ENCODE data around the gene TDP1.
"Not testable (repeated sequence)": the region's sequence is repeated elsewhere in the genome, so short reads cannot be mapped to it uniquely, and the experiment has no call there.

- TF ChIP-seq FOS (IDR thresholded peaks at IDR 0.05; ENCODE audit: low read depth, low read length); CTCF (conservative IDR thresholded peaks at IDR 0.05; ENCODE audit: low read depth, low read length); RCOR1 (IDR thresholded peaks at IDR 0.05; ENCODE audit: insufficient replicate concordance, low read length); CHD1 (IDR thresholded peaks at IDR 0.05; ENCODE audit: low read depth, low read length); USF2 (IDR thresholded peaks at IDR 0.05; ENCODE audit: low read depth, low read length); POLR2A (IDR thresholded peaks at IDR 0.05; ENCODE audit: low read depth, low read length); MAZ (IDR thresholded peaks at IDR 0.05; ENCODE audit: borderline replicate concordance, low read depth, low read length); MXI1 (IDR thresholded peaks at IDR 0.05; ENCODE audit: borderline replicate concordance, low read depth, low read length): not testable (repeated sequence)
These were observed 70.9 kb downstream of the TDP1 start for GRCh38 chr14:90026608-90027007.
